ENCODE measurements around the gene GNPTG. TPM values are rescaled to one million over a fixed set of nuclear protein-coding genes. Genes with fewer than 3 reads are reported as not detected.

The GNPTG gene
- total and polyA plus RNA-seq, 2 donors from 2014 or later, result 88.7 to 138 TPM

GRCh38 chr16:1357906-1358566 is 6.3 kb downstream of the GNPTG start:
- Histone ChIP-seq H3K36me3 (ENCODE audit: control insufficient read depth in 2 of 3, insufficient read depth in 3 of 3, low read length in 3 of 3) (peaks cover 2 to 13% (median 2%) of the 10 kb centered on the region in 3 donors), H3K4me1 (ENCODE audit: control insufficient read depth in 2 of 3, insufficient read depth in 2 of 3, low read depth in 1 of 3, low read length in 3 of 3) (peaks cover 0 to 5% (median 0%) of the 10 kb centered on the region in 3 donors), H3K9ac (ENCODE audit: low read length in 3 of 3) (no peak overlapping the region), H3K9me3 (ENCODE audit: control insufficient read depth in 2 of 3, insufficient read depth in 1 of 3, low read length in 3 of 3) (no peaks in the 10 kb centered on the region), H3K27ac (ENCODE audit: low read depth in 2 of 2, low read length in 2 of 2) (no peak overlapping the region), H3K27me3 (ENCODE audit: control insufficient read depth, insufficient read depth, low read length) (no peaks in the 10 kb centered on the region), H3K4me3 (ENCODE audit: low read length in 3 of 3) (no peak overlapping the region)
- intact Hi-C loops (cut with DNase I), result no loop called here
- DNase-seq (no peak), FAIRE-seq (no peak)
- TF ChIP-seq CTCF (IDR thresholded peaks at IDR 0.05; ENCODE audit: borderline replicate concordance, extremely low read depth, insufficient read depth), result no peak

- H3K4me3 ChIP-seq (ENCODE audit: low read length in 3 of 3), result no peak overlapping the region
- no peaks in the 10 kb centered on the region for H3K4me1 ChIP-seq (ENCODE audit: control insufficient read depth in 2 of 3, insufficient read depth in 2 of 3, low read depth in 1 of 3, low read length in 3 of 3)
- peaks cover 2 to 26% (median 6%) of the 10 kb centered on the region in 3 donors for H3K36me3 ChIP-seq (ENCODE audit: control insufficient read depth in 2 of 3, insufficient read depth in 3 of 3, low read length in 3 of 3)
- H3K27me3 ChIP-seq (ENCODE audit: control insufficient read depth, insufficient read depth, low read length), result no peaks in the 10 kb centered on the region
- no peak for TF ChIP-seq CTCF (IDR thresholded peaks at IDR 0.05; ENCODE audit: borderline replicate concordance, extremely low read depth, insufficient read depth)
- H3K9me3 ChIP-seq (ENCODE audit: control insufficient read depth in 2 of 3, insufficient read depth in 1 of 3, low read length in 3 of 3), result no peaks in the 10 kb centered on the region
- no peak overlapping the region for H3K27ac ChIP-seq (ENCODE audit: low read depth in 2 of 2, low read length in 2 of 2)
- H3K9ac ChIP-seq (ENCODE audit: low read length in 3 of 3), result no peak overlapping the region
- intact Hi-C loops (cut with DNase I), result no loop called here
- peak in 1 of 5 donors; percentile 64 for DNase-seq
- no peak for FAIRE-seq
These were observed 10.1 kb downstream of the GNPTG start for GRCh38 chr16:1361685-1362360.

DNA sequence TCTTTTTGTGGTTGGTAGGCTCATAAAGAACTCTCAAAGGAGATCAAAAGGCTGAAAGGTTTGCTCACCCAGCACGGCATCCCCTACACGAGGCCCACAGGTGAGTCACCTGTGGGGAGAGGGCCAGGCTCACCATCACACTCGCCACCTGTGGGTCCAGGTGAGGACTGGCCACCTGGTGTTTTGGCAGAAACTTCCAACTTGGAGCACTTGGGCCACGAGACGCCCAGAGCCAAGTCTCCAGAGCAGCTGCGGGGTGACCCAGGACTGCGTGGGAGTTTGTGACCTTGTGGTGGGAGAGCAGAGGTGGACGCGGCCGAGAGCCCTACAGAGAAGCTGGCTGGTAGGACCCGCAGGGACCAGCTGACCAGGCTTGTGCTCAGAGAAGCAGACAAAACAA is 11.1 kb downstream of the GNPTG start:
- H3K4me1 ChIP-seq (ENCODE audit: control insufficient read depth in 2 of 3, insufficient read depth in 2 of 3, low read depth in 1 of 3, low read length in 3 of 3), result no peaks in the 10 kb centered on the region
- no peak overlapping the region for H3K4me3 ChIP-seq (ENCODE audit: low read length in 3 of 3)
- H3K27ac ChIP-seq (ENCODE audit: low read depth in 2 of 2, low read length in 2 of 2), result no peak overlapping the region
- H3K9ac ChIP-seq (ENCODE audit: low read length in 3 of 3), result no peak overlapping the region
- intact Hi-C loops (cut with DNase I), result no loop called here
- FAIRE-seq (no peak), DNase-seq (peak in 1 of 5 donors; percentile 63)
- H3K36me3 ChIP-seq (ENCODE audit: control insufficient read depth in 2 of 3, insufficient read depth in 3 of 3, low read length in 3 of 3), result peaks cover 2 to 26% (median 6%) of the 10 kb centered on the region in 3 donors
- no peaks in the 10 kb centered on the region for H3K27me3 ChIP-seq (ENCODE audit: control insufficient read depth, insufficient read depth, low read length)
- no peaks in the 10 kb centered on the region for H3K9me3 ChIP-seq (ENCODE audit: control insufficient read depth in 2 of 3, insufficient read depth in 1 of 3, low read length in 3 of 3)
- no peak for TF ChIP-seq CTCF (IDR thresholded peaks at IDR 0.05; ENCODE audit: borderline replicate concordance, extremely low read depth, insufficient read depth)
